ENCODE measurements around the gene ASIC3. TPM values are rescaled to one million over a fixed set of nuclear protein-coding genes. Genes with fewer than 3 reads are reported as not detected.

Gene ASIC3
- polyA plus RNA-seq, 1 donor = 2.3 TPM

Other genes with a start within 250 kb of the ASIC3 start
- 78.4 TPM for gene TMEM176B, start 248.2 kb upstream of the ASIC3 start, polyA plus RNA-seq (ENCODE audit: insufficient read length)
- 90.9 TPM for gene TMEM176A, start 247.8 kb upstream of the ASIC3 start, polyA plus RNA-seq (ENCODE audit: insufficient read length)
- gene AOC1, start 196.0 kb upstream of the ASIC3 start, polyA plus RNA-seq (ENCODE audit: insufficient read length) = 54.2 TPM
- 13.1 TPM for gene KCNH2, start 70.2 kb upstream of the ASIC3 start, polyA plus RNA-seq (ENCODE audit: insufficient read length)
- 8.7 TPM for gene NOS3, start 57.5 kb upstream of the ASIC3 start, polyA plus RNA-seq (ENCODE audit: insufficient read length)
- 3.0 TPM for gene ATG9B, start 24.0 kb upstream of the ASIC3 start, polyA plus RNA-seq (ENCODE audit: insufficient read length)
- gene ABCB8, start 20.1 kb upstream of the ASIC3 start, polyA plus RNA-seq (ENCODE audit: insufficient read length) = 28.4 TPM
- 17.8 TPM for gene CDK5, start 9.4 kb downstream of the ASIC3 start, polyA plus RNA-seq (ENCODE audit: insufficient read length)
- 84.4 TPM for gene SLC4A2, start 11.1 kb downstream of the ASIC3 start, polyA plus RNA-seq (ENCODE audit: insufficient read length)
- 47.8 TPM for gene FASTK, start 32.3 kb downstream of the ASIC3 start, polyA plus RNA-seq (ENCODE audit: insufficient read length)
- gene TMUB1, start 35.0 kb downstream of the ASIC3 start, polyA plus RNA-seq (ENCODE audit: insufficient read length) = 19.7 TPM
- 65.0 TPM for gene AGAP3, start 37.9 kb downstream of the ASIC3 start, polyA plus RNA-seq (ENCODE audit: insufficient read length)
- gene GBX1, start 119.2 kb downstream of the ASIC3 start, polyA plus RNA-seq (ENCODE audit: insufficient read length) = 0.22 TPM
- gene ASB10, start 138.7 kb downstream of the ASIC3 start, polyA plus RNA-seq (ENCODE audit: insufficient read length) = not detected
- not detected for gene H2BK1, start 162.0 kb downstream of the ASIC3 start, polyA plus RNA-seq (ENCODE audit: insufficient read length)
- 24.6 TPM for gene ABCF2, start 178.7 kb downstream of the ASIC3 start, polyA plus RNA-seq (ENCODE audit: insufficient read length)
- 21.2 TPM for gene CHPF2, start 184.0 kb downstream of the ASIC3 start, polyA plus RNA-seq (ENCODE audit: insufficient read length)
- gene SMARCD3, start 200.2 kb downstream of the ASIC3 start, polyA plus RNA-seq (ENCODE audit: insufficient read length) = 80.6 TPM

All from left kidney (tissue), 1 donor.